CD4-positive, alpha-beta T cell treated with Interferon gamma for 1 hour (primary cell): ENCODE data around the gene IL13RA1.
A peak's percentile ranks its signal among the peaks of the same experiment; 100 is the strongest.
"Not testable (repeated sequence)": the region's sequence is repeated elsewhere in the genome, so short reads cannot be mapped to it uniquely, and the experiment has no call there.

Experiments used
- DNase-seq: peaks from one replicate; pipeline ENCODE4 v3.0.0-alpha.2; 2020

IL13RA1 gene

GRCh38 chrX:118730500-118731247 lies 3.3 kb downstream of the IL13RA1 start:
- DNase-seq = no peak

- not testable (repeated sequence) for DNase-seq
Measured at GRCh38 chrX:118732551-118732950, 5.1 kb downstream of the IL13RA1 start.

DNA sequence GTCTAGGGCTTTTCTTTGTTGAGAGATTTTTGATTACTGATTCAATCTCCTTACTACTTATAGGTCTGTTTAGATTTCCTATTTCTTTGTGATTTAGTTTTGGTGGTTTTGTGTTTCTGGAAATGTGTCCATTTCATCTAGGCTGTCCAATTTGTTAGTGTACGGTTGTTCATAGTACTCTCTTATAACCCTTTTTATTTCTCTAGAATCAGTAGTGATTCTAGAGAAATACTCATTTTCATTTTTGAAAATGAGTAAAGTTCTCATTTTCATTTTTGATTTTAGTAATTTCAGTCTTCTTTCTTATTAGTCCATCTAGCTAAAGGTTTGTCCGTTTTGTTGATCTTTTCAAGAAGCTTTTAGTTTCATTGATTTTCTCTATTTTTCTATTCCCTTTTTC lies 7.5 kb downstream of the IL13RA1 start:
- DNase-seq = no peak

GRCh38 chrX:118736394-118737010 lies 9.1 kb downstream of the IL13RA1 start:
- DNase-seq = no peak

- DNase-seq = no peak
Measured at GRCh38 chrX:118739577-118739976, 12.2 kb downstream of the IL13RA1 start.

DNA sequence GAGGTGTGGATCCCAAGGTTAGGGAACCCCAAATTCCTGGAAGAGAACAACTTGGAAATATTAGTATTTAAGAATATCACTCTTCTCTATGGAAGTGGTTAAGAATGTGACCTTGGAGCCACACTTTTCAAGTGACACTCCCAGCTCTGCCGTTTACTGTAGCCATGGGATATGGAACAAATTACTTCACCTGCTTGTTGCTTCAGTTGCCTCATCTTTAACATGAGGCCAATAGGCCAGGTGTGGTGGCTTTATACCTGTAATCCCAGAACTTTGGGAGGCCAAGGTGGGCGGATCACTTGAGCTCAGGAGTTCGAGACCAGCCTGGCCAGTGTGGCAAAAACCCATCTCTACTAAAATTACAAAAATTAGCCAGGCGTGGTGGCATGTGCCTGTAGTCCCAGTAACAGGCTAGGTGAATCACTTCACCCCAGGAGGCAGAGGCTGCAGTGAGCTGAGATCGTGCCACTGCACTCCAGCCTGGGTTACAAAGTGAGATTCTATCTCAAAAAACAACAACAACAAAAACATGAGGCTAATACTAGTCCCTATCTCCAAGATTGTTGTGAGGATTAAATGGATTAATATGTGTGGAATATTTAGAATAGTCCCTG lies 13.0 kb downstream of the IL13RA1 start:
- DNase-seq = no peak

DNA sequence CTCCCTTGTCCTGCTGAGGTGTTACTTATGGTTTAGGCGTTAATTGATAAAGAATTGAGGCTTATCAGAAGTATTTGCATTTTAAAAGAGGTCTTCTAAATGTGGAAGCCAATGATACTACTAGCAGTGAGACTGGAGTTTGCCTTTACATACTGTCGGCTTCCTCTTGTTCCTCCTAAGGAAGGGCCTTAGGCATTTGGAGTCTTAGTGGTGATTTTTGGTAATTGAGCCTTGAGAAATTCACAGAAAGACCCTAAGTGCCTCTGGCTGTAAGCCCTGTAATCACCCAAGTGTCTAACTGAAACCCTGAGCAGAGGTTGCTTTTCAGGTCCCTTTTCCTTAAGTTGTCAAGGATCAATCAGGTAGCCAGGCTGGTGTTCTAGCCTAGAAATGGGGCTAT lies 14.8 kb downstream of the IL13RA1 start:
- no peak for DNase-seq

DNA sequence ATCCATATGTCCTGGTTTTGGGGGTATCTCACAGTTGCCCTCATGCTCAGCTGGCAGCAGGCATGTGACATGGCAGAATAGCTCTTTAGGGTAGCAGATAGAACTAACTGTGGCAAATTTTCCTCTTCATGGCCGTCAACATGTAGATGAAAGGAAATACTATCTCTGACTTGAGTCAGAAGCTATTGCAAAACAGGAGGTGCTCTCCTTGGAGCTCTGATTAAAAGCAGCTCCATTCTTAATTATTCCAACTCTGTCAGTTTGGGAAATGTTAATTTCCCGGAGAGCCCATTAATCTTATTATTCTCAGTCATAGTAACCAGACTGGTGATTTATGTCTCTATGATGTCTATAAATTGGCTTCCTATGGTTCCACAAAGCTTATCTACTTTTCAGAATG lies 18.2 kb downstream of the IL13RA1 start:
- DNase-seq = no peak

DNA sequence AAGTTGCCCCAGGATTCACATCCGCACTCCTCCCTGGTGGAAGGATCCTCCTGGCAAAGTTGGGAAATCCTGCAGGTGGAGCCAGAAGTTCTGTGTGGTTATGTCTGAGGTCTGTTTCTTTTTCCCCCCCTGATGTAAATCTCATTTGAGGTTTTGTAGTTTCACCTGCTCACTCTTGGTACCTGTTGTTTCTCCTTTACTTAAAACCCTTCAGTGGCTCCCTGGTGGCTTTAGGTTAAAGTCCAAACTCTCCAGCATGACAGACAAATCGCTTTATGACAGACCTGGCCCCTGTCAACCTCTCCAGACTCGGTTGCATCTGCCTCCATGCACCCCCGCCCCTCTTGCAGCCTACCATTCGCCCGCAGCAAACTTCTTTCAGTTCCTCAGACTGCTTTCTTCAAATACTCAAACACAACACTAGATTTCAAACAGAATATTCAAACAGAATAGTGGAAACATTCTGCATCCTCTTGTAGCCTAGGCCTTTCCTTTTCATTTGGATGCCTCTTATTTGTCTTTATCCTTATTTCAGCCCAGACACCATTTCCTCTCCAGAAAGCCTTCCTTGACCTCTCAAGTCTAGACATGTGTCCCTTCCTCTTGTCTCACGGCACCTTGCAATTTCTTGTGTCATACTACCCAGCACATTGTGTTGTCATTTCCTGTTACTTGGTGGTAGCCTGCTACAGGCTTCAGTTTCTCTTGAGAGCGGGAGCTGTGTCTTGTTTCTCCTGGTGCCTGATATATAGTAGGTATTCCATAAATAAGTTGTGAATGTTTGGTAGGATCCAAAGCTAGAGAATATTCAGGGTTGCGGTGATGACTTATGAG lies 24.8 kb downstream of the IL13RA1 start:
- DNase-seq = peak; percentile 16

DNA sequence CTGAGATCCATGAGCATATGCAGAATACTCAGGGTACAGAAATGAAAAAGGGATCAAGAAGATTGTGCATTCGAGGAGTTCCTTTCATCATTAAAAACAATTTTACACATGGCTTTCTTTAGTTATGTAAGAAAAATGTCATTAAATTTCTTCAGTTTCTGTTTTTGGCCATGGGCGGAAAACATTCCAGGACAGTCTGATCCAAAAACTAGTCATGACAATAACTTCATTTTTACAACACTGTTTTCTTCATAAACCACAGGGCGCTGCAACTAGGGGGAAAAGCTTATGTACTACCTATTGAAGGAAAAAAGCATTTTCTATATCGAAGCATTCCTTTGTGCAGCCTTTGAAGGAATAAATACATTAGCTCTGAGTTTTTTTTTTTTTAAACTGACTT lies 28.2 kb downstream of the IL13RA1 start:
- no peak for DNase-seq

DNA sequence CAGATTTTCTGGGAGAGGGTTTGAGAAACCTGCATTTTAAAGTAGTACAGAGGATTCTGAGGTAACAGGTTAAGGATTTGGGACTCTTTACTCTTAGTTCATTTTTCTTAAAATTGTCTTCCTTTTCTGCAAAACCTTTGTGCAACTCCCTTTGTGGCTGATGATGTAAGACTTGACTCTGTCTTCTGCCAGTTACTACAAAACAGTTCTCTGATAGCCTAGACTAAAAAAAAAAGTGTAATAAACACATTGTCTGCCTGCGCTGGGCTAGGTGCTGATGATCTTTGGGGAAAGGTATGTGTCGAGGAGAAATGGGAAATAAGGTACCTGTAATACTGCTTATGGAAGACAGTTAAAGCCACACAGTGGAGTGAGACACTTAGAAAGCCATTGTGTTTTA lies 28.7 kb downstream of the IL13RA1 start:
- no peak for DNase-seq

DNA sequence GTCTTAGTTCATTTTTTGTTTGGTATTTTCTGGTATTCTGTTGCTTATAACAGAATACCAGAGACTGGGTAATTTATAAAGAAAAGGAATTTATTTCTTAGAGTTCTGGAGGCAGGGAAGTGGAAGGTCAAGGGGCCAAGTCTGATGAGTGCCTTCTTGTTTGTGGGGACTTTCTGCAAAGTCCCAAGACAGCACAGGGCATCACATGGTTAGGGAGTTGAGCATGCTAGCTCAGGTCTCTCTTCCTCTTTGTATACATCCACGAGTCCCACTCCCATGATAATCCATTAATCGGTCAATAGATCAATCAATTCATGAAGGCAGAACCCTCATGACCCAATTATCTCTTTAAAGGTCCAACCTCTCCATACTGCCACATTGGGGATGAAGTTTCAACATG lies 31.1 kb downstream of the IL13RA1 start:
- DNase-seq = no peak

DNA sequence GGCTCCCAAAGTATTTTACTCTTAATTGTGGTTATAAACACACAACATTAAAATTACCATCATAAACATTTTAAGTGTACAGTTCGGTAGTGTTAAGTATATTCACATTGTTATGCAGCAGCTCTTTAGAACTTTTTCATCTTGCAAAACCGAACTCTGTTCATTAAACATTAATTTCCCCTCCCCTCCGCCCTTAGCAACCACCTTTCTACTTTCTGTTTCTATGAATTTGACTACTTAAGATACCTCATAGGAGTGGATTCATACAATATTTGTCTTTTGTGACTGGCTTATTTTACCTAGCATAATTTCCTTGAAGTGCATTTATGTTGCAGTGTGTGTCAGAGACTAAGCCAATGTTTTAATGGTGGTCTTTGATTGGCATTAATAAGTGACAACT lies 32.6 kb downstream of the IL13RA1 start:
- DNase-seq = no peak

GRCh38 chrX:118761939-118762707 lies 34.7 kb downstream of the IL13RA1 start:
- DNase-seq = no peak

GRCh38 chrX:118763489-118763888 lies 36.1 kb downstream of the IL13RA1 start:
- no peak for DNase-seq

DNA sequence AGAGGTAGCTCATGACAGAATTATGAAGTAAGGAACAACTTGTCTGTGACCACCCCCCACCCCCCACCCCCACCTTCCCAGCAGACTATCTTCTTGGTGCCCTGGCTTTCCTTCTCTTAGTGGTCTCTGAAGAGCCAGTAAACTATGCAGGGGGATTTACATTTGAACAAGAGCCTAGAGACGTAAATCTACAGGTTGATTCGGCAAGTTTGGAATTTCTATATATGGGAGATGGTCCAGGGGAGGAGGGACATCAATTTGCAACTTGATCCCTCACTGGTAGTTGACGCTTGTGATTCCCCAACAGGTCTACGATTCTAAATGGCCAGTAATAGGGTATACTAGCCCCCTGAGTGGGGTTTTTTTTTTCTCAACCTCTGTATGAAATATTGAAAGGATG lies 36.7 kb downstream of the IL13RA1 start:
- no peak for DNase-seq

GRCh38 chrX:118770133-118770760 lies 42.8 kb downstream of the IL13RA1 start:
- no peak for DNase-seq

DNA sequence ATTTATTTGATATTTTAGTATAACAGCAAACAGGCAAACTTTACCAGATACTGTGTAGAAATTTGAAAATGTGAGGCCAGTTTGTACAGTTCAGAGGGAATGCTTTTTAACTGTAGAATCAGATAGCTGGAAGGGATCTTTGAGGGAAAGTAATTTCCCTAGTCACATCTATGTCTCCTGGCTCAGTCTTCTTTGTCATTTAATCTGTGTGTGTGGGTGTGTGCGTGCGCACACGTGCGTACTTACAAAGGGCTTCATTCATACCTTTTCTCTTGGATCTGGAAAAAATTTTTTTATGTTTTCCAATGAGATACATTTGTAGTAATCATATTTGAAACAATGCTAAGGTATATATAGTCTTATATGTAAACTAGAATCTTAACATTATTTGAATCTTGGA lies 44.6 kb downstream of the IL13RA1 start:
- DNase-seq = no peak

DNA sequence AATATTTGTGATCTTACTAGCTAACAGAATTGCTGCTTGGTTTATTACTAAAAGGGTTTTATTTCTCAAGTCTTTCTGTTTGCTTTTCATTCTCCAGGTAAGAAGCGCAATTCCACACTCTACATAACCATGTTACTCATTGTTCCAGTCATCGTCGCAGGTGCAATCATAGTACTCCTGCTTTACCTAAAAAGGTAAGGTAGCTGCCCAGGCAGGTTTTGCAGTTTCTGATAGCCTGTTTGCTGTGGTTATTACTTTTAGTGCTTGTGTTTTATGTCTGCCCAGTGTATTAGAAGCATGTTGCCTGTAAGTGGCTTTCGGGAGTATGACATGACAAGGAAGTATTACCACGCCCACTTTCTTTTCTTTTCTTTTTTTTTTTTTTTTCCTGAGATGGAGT lies 46.4 kb downstream of the IL13RA1 start:
- DNase-seq = no peak

- DNase-seq = no peak
Measured at GRCh38 chrX:118779581-118779980, 52.2 kb downstream of the IL13RA1 start.

DNA sequence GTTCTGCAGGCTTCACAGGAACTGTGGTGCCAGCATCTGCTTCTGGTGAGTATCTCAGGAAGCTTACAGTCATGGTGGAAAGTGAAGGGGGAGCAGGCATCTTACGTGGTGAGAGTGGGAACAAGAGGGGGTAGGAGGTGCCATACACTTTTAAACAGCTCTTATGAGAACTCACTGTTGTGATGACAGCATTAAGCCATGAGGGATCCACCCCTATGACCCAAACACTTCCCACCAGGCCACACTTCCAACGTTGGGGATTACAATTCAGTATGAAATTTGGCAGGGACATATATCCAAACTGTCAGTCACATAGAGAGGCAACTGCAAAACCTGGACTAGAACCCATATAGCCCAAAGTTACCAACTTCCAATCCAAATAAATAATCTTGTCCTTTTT lies 53.1 kb downstream of the IL13RA1 start:
- DNase-seq = no peak

GRCh38 chrX:118780911-118781310 lies 53.5 kb downstream of the IL13RA1 start:
- no peak for DNase-seq
